ENCODE measurements around the gene CLTCL1.
A peak's percentile ranks its signal among the peaks of the same experiment; 100 is the strongest.
"Not testable (repeated sequence)": the region's sequence is repeated elsewhere in the genome, so short reads cannot be mapped to it uniquely, and the experiment has no call there.

CLTCL1 gene

DNA sequence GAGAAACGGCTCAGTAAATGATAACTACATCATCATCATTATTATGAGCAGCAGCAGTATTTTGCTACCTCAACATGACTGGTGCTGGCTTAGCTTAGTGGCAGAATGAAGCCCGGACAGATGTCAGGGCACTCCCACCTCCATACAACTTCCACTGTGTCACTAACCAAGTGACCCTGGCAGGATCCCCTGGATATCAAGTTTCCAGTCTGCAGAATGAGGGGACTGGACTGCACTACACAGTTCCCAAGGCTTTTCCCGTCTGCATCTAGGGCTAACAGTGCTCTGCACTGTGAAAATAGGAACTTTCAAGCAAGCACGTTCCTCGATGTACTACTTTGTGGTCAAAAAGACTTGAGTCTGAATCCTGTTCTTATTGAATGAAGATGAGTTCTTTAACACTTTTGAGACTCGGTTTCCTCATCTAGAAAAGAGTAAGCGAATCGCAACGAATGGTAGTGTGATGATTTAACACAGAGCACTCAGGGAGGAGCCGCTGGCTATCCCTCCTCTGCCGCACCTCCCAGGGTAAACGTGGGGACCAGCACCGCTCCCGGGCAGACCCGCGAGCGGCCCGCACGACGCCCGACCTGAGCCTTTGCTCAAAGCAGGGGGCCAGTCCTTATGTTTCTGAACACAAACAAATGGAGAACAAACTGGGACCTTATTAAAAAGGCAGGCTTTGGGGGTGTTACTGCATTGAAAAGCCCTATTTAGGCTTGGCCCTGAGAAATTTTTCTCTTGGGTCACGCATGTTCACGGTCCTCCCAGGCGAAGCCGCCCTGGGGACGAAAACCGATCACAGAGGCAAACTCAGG lies 910 bp downstream of the CLTCL1 start:
- H3K4me1 ChIP-seq (ENCODE audit: control insufficient read depth, insufficient read depth, low read length, unreplicated experiment), result peaks cover 34% of the 10 kb centered on the region
- H3K4me3 ChIP-seq (ENCODE audit: low read depth, low read length), result peak overlapping the region; percentile 91
- no peaks in the 10 kb centered on the region for H3K27me3 ChIP-seq (ENCODE audit: insufficient read depth, low read length)
- peaks cover 8% of the 10 kb centered on the region for H3K79me2 ChIP-seq (ENCODE audit: control insufficient read depth, insufficient read depth, low read length, unreplicated experiment)
- H3K36me3 ChIP-seq (ENCODE audit: insufficient read depth, low read length), result no peaks in the 10 kb centered on the region
- H2AFZ ChIP-seq (ENCODE audit: low read length, unreplicated experiment), result peak overlapping the region; percentile 75
- no peak overlapping the region for H3K27ac ChIP-seq (ENCODE audit: low read depth, low read length)

DNA sequence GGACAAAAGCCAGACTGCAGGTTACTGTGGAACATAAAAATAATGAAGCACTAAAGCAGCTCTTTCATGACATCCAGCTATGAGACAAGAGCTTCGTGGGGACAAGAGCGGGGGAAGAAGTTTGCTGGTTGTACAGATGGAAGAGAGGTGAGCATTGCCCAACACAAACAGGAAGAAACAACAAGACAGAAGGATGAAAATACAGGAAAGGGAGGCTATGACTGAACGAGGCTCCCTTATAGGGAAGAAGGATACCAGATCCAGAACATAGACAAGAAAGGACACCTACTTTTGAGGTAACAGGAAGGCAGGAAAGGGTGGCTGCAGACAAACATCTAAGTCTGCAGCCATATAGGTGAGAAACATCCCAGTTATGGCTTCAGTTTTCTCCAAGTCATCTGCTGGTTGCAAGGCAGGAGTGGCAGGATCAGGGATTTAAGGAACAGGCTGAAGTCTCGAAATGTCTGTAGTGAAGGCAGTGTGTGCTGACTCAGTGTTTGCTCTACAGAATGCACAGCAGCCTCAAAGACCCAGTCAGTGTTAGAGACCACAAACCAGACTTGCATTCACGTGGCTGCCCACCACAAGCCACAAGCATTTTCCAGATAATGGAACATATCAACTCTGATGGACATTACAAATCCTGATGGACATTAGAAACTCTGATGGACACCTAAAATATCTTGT lies 1.9 kb downstream of the CLTCL1 start:
- no peaks in the 10 kb centered on the region for H3K36me3 ChIP-seq (ENCODE audit: insufficient read depth, low read length)
- no peak overlapping the region for H2AFZ ChIP-seq (ENCODE audit: low read length, unreplicated experiment)
- no peaks in the 10 kb centered on the region for H3K27me3 ChIP-seq (ENCODE audit: insufficient read depth, low read length)
- peak overlapping the region; percentile 91; the same call in 1 of the 2 replicates for H3K4me3 ChIP-seq (ENCODE audit: low read depth, low read length)
- peaks cover 39% of the 10 kb centered on the region for H3K4me1 ChIP-seq (ENCODE audit: control insufficient read depth, insufficient read depth, low read length, unreplicated experiment)
- H3K79me2 ChIP-seq (ENCODE audit: control insufficient read depth, insufficient read depth, low read length, unreplicated experiment), result peaks cover 8% of the 10 kb centered on the region
- no peak overlapping the region for H3K27ac ChIP-seq (ENCODE audit: low read depth, low read length)

DNA sequence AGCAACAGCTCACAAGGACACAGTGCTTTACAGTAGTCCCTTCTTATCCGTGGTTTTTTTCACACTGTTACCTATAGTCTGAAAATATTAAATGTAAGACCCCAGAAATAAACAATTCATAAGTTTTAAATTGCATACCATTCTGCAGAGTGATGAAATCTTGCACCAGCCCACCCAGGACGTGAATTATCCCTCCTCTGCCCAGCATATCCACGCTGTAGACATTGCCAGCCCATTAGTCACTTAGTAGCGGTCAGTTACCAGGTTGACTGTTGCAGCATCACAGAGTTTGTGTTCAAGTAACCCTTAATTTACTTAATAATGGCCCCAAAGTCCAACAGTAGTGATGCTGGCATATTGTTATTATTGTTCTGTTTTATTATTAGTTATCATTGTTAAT lies 3.6 kb downstream of the CLTCL1 start:
- no peak overlapping the region for H3K27ac ChIP-seq (ENCODE audit: low read depth, low read length)
- H2AFZ ChIP-seq (ENCODE audit: low read length, unreplicated experiment), result no peak overlapping the region
- peaks cover 39% of the 10 kb centered on the region for H3K4me1 ChIP-seq (ENCODE audit: control insufficient read depth, insufficient read depth, low read length, unreplicated experiment)
- H3K27me3 ChIP-seq (ENCODE audit: insufficient read depth, low read length), result no peaks in the 10 kb centered on the region
- H3K79me2 ChIP-seq (ENCODE audit: control insufficient read depth, insufficient read depth, low read length, unreplicated experiment), result peaks cover 8% of the 10 kb centered on the region
- H3K36me3 ChIP-seq (ENCODE audit: insufficient read depth, low read length), result no peaks in the 10 kb centered on the region
- H3K4me3 ChIP-seq (ENCODE audit: low read depth, low read length), result no peak overlapping the region

DNA sequence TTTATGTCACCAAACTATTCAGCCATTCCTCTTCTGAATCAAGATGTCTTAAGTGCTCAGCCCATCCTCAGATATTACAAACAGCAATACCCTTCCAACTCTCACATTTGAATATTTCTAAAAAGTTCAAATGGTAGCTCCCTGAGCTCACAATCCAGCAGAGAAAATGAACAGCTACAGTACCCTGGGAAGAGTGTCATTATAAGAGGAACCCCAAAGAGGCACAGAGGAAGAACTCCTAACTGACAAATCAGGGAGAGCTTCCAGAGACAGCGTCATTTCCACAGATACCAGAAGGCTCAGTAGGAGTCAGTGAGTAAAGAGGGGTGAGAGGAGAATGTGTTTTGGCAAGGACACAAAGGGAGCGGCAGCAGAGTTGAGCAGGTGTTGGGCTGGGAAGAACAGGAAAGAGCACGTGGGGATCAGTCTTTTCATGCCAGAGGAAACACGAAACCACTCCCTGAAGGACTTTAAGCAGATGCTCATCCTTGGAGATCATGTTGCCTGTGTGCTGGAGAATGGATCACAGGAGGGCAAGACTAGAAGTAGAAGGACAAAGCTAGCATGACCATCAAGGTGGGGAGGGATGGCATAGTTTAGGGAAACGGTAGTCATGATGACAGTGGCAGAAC lies 4.3 kb downstream of the CLTCL1 start:
- H3K36me3 ChIP-seq (ENCODE audit: insufficient read depth, low read length), result no peaks in the 10 kb centered on the region
- H3K4me3 ChIP-seq (ENCODE audit: low read depth, low read length), result no peak overlapping the region
- no peak overlapping the region for H3K27ac ChIP-seq (ENCODE audit: low read depth, low read length)
- H3K27me3 ChIP-seq (ENCODE audit: insufficient read depth, low read length), result no peaks in the 10 kb centered on the region
- H3K79me2 ChIP-seq (ENCODE audit: control insufficient read depth, insufficient read depth, low read length, unreplicated experiment), result peaks cover 8% of the 10 kb centered on the region
- no peak overlapping the region for H2AFZ ChIP-seq (ENCODE audit: low read length, unreplicated experiment)
- peaks cover 39% of the 10 kb centered on the region for H3K4me1 ChIP-seq (ENCODE audit: control insufficient read depth, insufficient read depth, low read length, unreplicated experiment)

- Histone ChIP-seq H2AFZ (ENCODE audit: low read length, unreplicated experiment) (no peak overlapping the region), H3K36me3 (ENCODE audit: insufficient read depth, low read length) (no peaks in the 10 kb centered on the region), H3K4me3 (ENCODE audit: low read depth, low read length) (no peak overlapping the region), H3K27me3 (ENCODE audit: insufficient read depth, low read length) (no peaks in the 10 kb centered on the region), H3K27ac (ENCODE audit: low read depth, low read length) (no peak overlapping the region), H3K79me2 (ENCODE audit: control insufficient read depth, insufficient read depth, low read length, unreplicated experiment) (peaks cover 8% of the 10 kb centered on the region), H3K4me1 (ENCODE audit: control insufficient read depth, insufficient read depth, low read length, unreplicated experiment) (peaks cover 39% of the 10 kb centered on the region)
These were observed 5.7 kb downstream of the CLTCL1 start for GRCh38 chr22:19285831-19286230.

DNA sequence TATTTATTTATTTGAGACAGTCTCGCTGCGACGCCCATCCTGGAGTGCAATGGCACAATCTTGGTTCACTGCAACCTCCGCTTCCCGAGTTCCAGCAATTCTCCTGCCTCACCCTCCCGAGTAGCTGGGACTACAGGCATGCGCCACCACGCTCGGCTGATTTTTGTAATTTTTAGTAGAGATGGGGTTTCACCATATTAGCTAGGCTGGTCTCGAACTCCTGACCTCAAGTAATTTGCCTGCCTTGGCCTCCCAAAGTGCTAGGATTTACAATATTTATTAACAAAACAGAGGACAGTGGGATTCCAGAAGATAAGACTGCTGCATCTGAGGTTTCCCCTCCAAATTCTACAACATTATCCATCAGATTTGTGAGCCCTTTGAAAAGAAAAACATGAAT lies 12.4 kb downstream of the CLTCL1 start:
- H3K4me1 ChIP-seq (ENCODE audit: control insufficient read depth, insufficient read depth, low read length, unreplicated experiment); H3K27me3 ChIP-seq (ENCODE audit: insufficient read depth, low read length); H3K79me2 ChIP-seq (ENCODE audit: control insufficient read depth, insufficient read depth, low read length, unreplicated experiment); H3K4me3 ChIP-seq (ENCODE audit: low read depth, low read length); H3K36me3 ChIP-seq (ENCODE audit: insufficient read depth, low read length); H2AFZ ChIP-seq (ENCODE audit: low read length, unreplicated experiment); H3K27ac ChIP-seq (ENCODE audit: low read depth, low read length): not testable (repeated sequence)

DNA sequence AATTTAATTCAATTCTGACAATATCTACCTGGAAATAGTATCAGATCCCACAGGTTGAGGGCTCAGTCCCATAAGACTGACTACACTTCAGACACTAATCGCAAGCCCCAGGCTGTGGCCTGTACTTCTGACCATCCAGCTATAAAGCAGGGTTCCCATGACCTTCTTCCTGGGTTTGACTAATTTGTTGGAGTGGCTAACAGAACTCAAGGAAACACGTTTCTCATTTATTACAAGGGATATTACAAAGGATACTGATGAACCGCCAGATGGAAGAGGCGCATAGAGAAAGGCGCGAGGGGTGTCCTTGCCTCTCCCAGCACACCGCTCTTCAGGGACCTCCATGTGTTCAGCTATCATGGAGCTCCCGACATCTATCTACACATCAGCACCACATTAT lies 13.7 kb downstream of the CLTCL1 start:
- Histone ChIP-seq H3K79me2 (ENCODE audit: control insufficient read depth, insufficient read depth, low read length, unreplicated experiment) (no peaks in the 10 kb centered on the region), H3K4me1 (ENCODE audit: control insufficient read depth, insufficient read depth, low read length, unreplicated experiment) (no peaks in the 10 kb centered on the region), H3K27ac (ENCODE audit: low read depth, low read length) (no peak overlapping the region), H3K36me3 (ENCODE audit: insufficient read depth, low read length) (no peaks in the 10 kb centered on the region), H3K27me3 (ENCODE audit: insufficient read depth, low read length) (no peaks in the 10 kb centered on the region), H2AFZ (ENCODE audit: low read length, unreplicated experiment) (no peak overlapping the region), H3K4me3 (ENCODE audit: low read depth, low read length) (no peak overlapping the region)

- H3K27ac ChIP-seq (ENCODE audit: low read depth, low read length), result no peak overlapping the region
- no peaks in the 10 kb centered on the region for H3K27me3 ChIP-seq (ENCODE audit: insufficient read depth, low read length)
- H3K79me2 ChIP-seq (ENCODE audit: control insufficient read depth, insufficient read depth, low read length, unreplicated experiment), result no peaks in the 10 kb centered on the region
- no peaks in the 10 kb centered on the region for H3K4me1 ChIP-seq (ENCODE audit: control insufficient read depth, insufficient read depth, low read length, unreplicated experiment)
- H3K36me3 ChIP-seq (ENCODE audit: insufficient read depth, low read length), result no peaks in the 10 kb centered on the region
- no peak overlapping the region for H2AFZ ChIP-seq (ENCODE audit: low read length, unreplicated experiment)
- H3K4me3 ChIP-seq (ENCODE audit: low read depth, low read length), result no peak overlapping the region
These were observed 15.5 kb downstream of the CLTCL1 start for GRCh38 chr22:19275919-19276600.

- Histone ChIP-seq H3K36me3 (ENCODE audit: insufficient read depth, low read length) (no peaks in the 10 kb centered on the region), H3K79me2 (ENCODE audit: control insufficient read depth, insufficient read depth, low read length, unreplicated experiment) (no peaks in the 10 kb centered on the region), H3K4me3 (ENCODE audit: low read depth, low read length) (no peak overlapping the region), H3K27me3 (ENCODE audit: insufficient read depth, low read length) (no peaks in the 10 kb centered on the region), H2AFZ (ENCODE audit: low read length, unreplicated experiment) (no peak overlapping the region), H3K27ac (ENCODE audit: low read depth, low read length) (no peak overlapping the region), H3K4me1 (ENCODE audit: control insufficient read depth, insufficient read depth, low read length, unreplicated experiment) (no peaks in the 10 kb centered on the region)
These were observed 16.0 kb downstream of the CLTCL1 start for GRCh38 chr22:19275513-19275912.

DNA sequence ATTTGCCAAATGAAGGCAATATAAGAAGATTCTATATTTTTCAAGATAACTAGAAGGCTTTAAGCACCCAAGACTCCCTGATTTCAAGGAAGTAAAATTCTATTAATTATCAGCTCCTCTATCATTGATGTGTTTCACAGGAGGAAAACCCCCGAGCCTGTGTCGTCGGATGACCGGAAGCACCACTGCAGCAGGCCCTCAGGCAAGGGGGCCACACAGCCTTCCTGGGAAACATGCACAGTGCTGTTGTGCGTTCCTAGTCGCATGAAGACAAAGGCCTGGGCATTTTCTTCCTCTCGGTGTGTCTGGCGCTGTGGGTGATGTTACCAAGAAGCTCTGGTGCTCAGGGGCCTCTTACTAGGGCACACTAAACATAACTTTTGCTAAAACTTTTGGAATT lies 16.4 kb downstream of the CLTCL1 start:
- Histone ChIP-seq H3K79me2 (ENCODE audit: control insufficient read depth, insufficient read depth, low read length, unreplicated experiment) (no peaks in the 10 kb centered on the region), H3K27ac (ENCODE audit: low read depth, low read length) (no peak overlapping the region)

More for the DNA sequence above, 16.4 kb downstream of the CLTCL1 start:
- H3K36me3 ChIP-seq (ENCODE audit: insufficient read depth, low read length), result no peaks in the 10 kb centered on the region
- no peaks in the 10 kb centered on the region for H3K27me3 ChIP-seq (ENCODE audit: insufficient read depth, low read length)
- no peak overlapping the region for H3K4me3 ChIP-seq (ENCODE audit: low read depth, low read length)
- H3K4me1 ChIP-seq (ENCODE audit: control insufficient read depth, insufficient read depth, low read length, unreplicated experiment), result no peaks in the 10 kb centered on the region
- no peak overlapping the region for H2AFZ ChIP-seq (ENCODE audit: low read length, unreplicated experiment)

Data from ACC112 (cell line).